Mesendoderm (in vitro differentiated cells): ENCODE measurements around the gene NEBL.

Source experiments
- DNase-seq: peaks from one replicate; pipeline ENCODE4 v3.0.0; 2013
- H2AK5ac ChIP-seq: 2 replicates; pipeline ENCODE4 v1.6.1; 2013; ENCODE audit warnings: low read length, inconsistent platforms
- H2BK120ac ChIP-seq: 2 replicates; pipeline ENCODE4 v1.6.1; 2013; ENCODE audit warnings: low read depth, mild to moderate bottlenecking, low read length, moderate library complexity, mixed read lengths
- H2BK15ac ChIP-seq: replicated peaks from 2 replicates; pipeline ENCODE4 v1.6.1; 2013; ENCODE audit warnings: low read depth, mild to moderate bottlenecking, moderate library complexity
- H2BK5ac ChIP-seq: 2 replicates; pipeline ENCODE4 v1.6.1; 2013; ENCODE audit warnings: low read length, inconsistent platforms
- H3K18ac ChIP-seq: 2 replicates; pipeline ENCODE4 v1.6.1; 2013; ENCODE audit warnings: mild to moderate bottlenecking, low read length, mixed read lengths
- H3K23ac ChIP-seq: one replicate; pipeline ENCODE4 v1.6.1; 2013; ENCODE audit warnings: low read length
- H3K27ac ChIP-seq: 2 replicates; pipeline ENCODE4 v1.5.1; 2013; ENCODE audit warnings: low read depth, mild to moderate bottlenecking, inconsistent platforms, low read length, moderate library complexity
- H3K27me3 ChIP-seq: 2 replicates; pipeline ENCODE4 v1.6.1; 2013; ENCODE audit warnings: low read length, control low read depth, mild to moderate bottlenecking, inconsistent platforms; ENCODE audit not compliant: insufficient read depth, poor library complexity
- H3K36me3 ChIP-seq: 2 replicates; pipeline ENCODE4 v1.6.1; 2013; ENCODE audit warnings: low read length, inconsistent platforms; ENCODE audit not compliant: control insufficient read depth, insufficient read depth
- H3K4ac ChIP-seq: one replicate; pipeline ENCODE4 v1.6.1; 2013; ENCODE audit warnings: low read depth, mild to moderate bottlenecking, low read length, moderate library complexity
- H3K4me1 ChIP-seq: 2 replicates; pipeline ENCODE4 v1.6.1; 2013; ENCODE audit warnings: low read depth, low read length, inconsistent platforms; ENCODE audit not compliant: control insufficient read depth
- H3K4me2 ChIP-seq: 2 replicates; pipeline ENCODE4 v1.6.1; 2013; ENCODE audit warnings: low read length
- H3K4me3 ChIP-seq: 2 replicates; pipeline ENCODE4 v1.5.1; 2013; ENCODE audit warnings: mild to moderate bottlenecking, low read length
- H3K56ac ChIP-seq: one replicate; pipeline ENCODE4 v1.6.1; 2013; ENCODE audit warnings: low read length
- H3K79me1 ChIP-seq: 2 replicates; pipeline ENCODE4 v1.6.1; 2013; ENCODE audit warnings: low read length, inconsistent platforms
- H3K79me2 ChIP-seq: 2 replicates; pipeline ENCODE4 v1.6.1; 2013; ENCODE audit warnings: mild to moderate bottlenecking, low read length; ENCODE audit not compliant: control insufficient read depth, insufficient read depth
- H3K9ac ChIP-seq: 2 replicates; pipeline ENCODE4 v1.6.1; 2013; ENCODE audit warnings: low read length, inconsistent platforms
- H4K5ac ChIP-seq: one replicate; pipeline ENCODE4 v1.6.1; 2013; ENCODE audit warnings: low read length
- H4K8ac ChIP-seq: one replicate; pipeline ENCODE4 v1.6.1; 2013; ENCODE audit warnings: low read depth, mild to moderate bottlenecking, control low read depth, low read length, moderate library complexity
- WGBS: extraction: QIAGEN DNeasy Blood & Tissue Kit; methylation state at CpG from one replicate; pipeline ENCODE4 v1.1.7; 2013; ENCODE audit warnings: low lambda C conversion rate, missing lambda C conversion rate; ENCODE audit not compliant: insufficient coverage; ENCODE audit errors: extremely low coverage; 5-methylcytosine and 5-hydroxymethylcytosine counted together

NEBL gene

GRCh38 chr10:20935931-20936330 lies 38.8 kb upstream of the NEBL start:
- no peak overlapping the region for H3K4ac ChIP-seq
- H3K79me1 ChIP-seq: no peaks in the 10 kb centered on the region
- no peak overlapping the region for H3K18ac ChIP-seq

GRCh38 chr10:20935301-20935700 lies 38.2 kb upstream of the NEBL start:
- Histone ChIP-seq H4K8ac (no peak overlapping the region), H3K79me2 (no peaks in the 10 kb centered on the region), H3K27me3 (no peaks in the 10 kb centered on the region), H3K4ac (no peak overlapping the region), H2BK5ac (no peak overlapping the region), H3K9ac (no peak overlapping the region), H3K4me1 (no peaks in the 10 kb centered on the region), H2AK5ac (no peak overlapping the region), H4K5ac (no peak overlapping the region), H3K36me3 (no peaks in the 10 kb centered on the region), H3K18ac (no peak overlapping the region), H3K4me2 (no peak overlapping the region), H3K27ac (no peak overlapping the region), H3K79me1 (no peaks in the 10 kb centered on the region), H2BK15ac (no peak overlapping the region), H3K4me3 (no peak overlapping the region), H2BK120ac (no peak overlapping the region), H3K56ac (no peak overlapping the region), H3K23ac (no peak overlapping the region)
- no peak for DNase-seq
- no CpG with 5 or more reads among the region's 8 CpGs for WGBS

More at GRCh38 chr10:20935931-20936330, 38.8 kb upstream of the NEBL start:
- Histone ChIP-seq H2BK120ac (no peak overlapping the region), H2BK5ac (no peak overlapping the region), H3K9ac (no peak overlapping the region), H2AK5ac (no peak overlapping the region), H3K4me2 (no peak overlapping the region), H3K56ac (no peak overlapping the region), H3K4me3 (no peak overlapping the region), H2BK15ac (no peak overlapping the region), H3K27ac (no peak overlapping the region), H3K4me1 (no peaks in the 10 kb centered on the region), H4K8ac (no peak overlapping the region), H3K27me3 (no peaks in the 10 kb centered on the region), H3K36me3 (no peaks in the 10 kb centered on the region), H3K23ac (no peak overlapping the region), H4K5ac (no peak overlapping the region), H3K79me2 (no peaks in the 10 kb centered on the region)
- no CpG with 5 or more reads among the region's 2 CpGs for WGBS
- DNase-seq: no peak

- DNase-seq: no peak
- Histone ChIP-seq H2BK120ac (no peak overlapping the region), H2AK5ac (no peak overlapping the region), H3K4me2 (no peak overlapping the region), H3K79me2 (no peaks in the 10 kb centered on the region), H3K4me3 (no peak overlapping the region), H3K27me3 (no peaks in the 10 kb centered on the region), H4K8ac (no peak overlapping the region), H3K79me1 (no peaks in the 10 kb centered on the region), H2BK5ac (no peak overlapping the region), H3K56ac (no peak overlapping the region), H3K4me1 (no peaks in the 10 kb centered on the region), H3K23ac (no peak overlapping the region), H2BK15ac (no peak overlapping the region), H4K5ac (no peak overlapping the region), H3K4ac (no peak overlapping the region), H3K9ac (no peak overlapping the region), H3K36me3 (no peaks in the 10 kb centered on the region), H3K27ac (no peak overlapping the region), H3K18ac (no peak overlapping the region)
- no CpG with 5 or more reads among the region's 2 CpGs for WGBS
Measured at GRCh38 chr10:20933705-20934104, 36.6 kb upstream of the NEBL start.

GRCh38 chr10:20932606-20933126 lies 35.6 kb upstream of the NEBL start:
- Histone ChIP-seq H3K79me1 (no peaks in the 10 kb centered on the region), H3K56ac (no peak overlapping the region), H3K36me3 (no peaks in the 10 kb centered on the region), H2BK120ac (no peak overlapping the region), H4K8ac (no peak overlapping the region), H3K9ac (no peak overlapping the region), H3K27me3 (no peaks in the 10 kb centered on the region), H2AK5ac (no peak overlapping the region), H3K4ac (no peak overlapping the region), H3K79me2 (no peaks in the 10 kb centered on the region), H2BK5ac (no peak overlapping the region), H3K4me3 (no peak overlapping the region), H3K4me1 (no peaks in the 10 kb centered on the region), H3K18ac (no peak overlapping the region), H3K23ac (no peak overlapping the region), H4K5ac (no peak overlapping the region), H3K4me2 (no peak overlapping the region), H2BK15ac (no peak overlapping the region), H3K27ac (no peak overlapping the region)
- 100% methylated on average over 1 of the region's 5 CpGs for WGBS
- DNase-seq: no peak

- no peak overlapping the region for H3K4me3 ChIP-seq
- no peak overlapping the region for H3K27ac ChIP-seq
- no peak overlapping the region for H2BK120ac ChIP-seq
- no peak overlapping the region for H3K18ac ChIP-seq
- no peaks in the 10 kb centered on the region for H3K4me1 ChIP-seq
- H3K23ac ChIP-seq: no peak overlapping the region
- H3K27me3 ChIP-seq: no peaks in the 10 kb centered on the region
- no peak overlapping the region for H3K9ac ChIP-seq
- DNase-seq: no peak
- no peak overlapping the region for H4K8ac ChIP-seq
- WGBS: no CpG with 5 or more reads among the region's 8 CpGs
- H3K56ac ChIP-seq: no peak overlapping the region
- H2BK5ac ChIP-seq: no peak overlapping the region
- H3K4ac ChIP-seq: no peak overlapping the region
- H3K4me2 ChIP-seq: no peak overlapping the region
- no peaks in the 10 kb centered on the region for H3K79me1 ChIP-seq
- H4K5ac ChIP-seq: no peak overlapping the region
- no peak overlapping the region for H2AK5ac ChIP-seq
- H3K79me2 ChIP-seq: no peaks in the 10 kb centered on the region
- H2BK15ac ChIP-seq: no peak overlapping the region
- no peaks in the 10 kb centered on the region for H3K36me3 ChIP-seq
Measured at GRCh38 chr10:20931156-20931795, 34.2 kb upstream of the NEBL start.

- Histone ChIP-seq H3K9ac (no peak overlapping the region), H3K56ac (no peak overlapping the region), H3K18ac (no peak overlapping the region), H3K27me3 (no peaks in the 10 kb centered on the region), H2BK15ac (no peak overlapping the region), H3K23ac (no peak overlapping the region), H4K8ac (no peak overlapping the region), H3K79me1 (no peaks in the 10 kb centered on the region), H3K79me2 (no peaks in the 10 kb centered on the region), H2AK5ac (no peak overlapping the region), H3K4me3 (no peak overlapping the region), H3K4me1 (no peaks in the 10 kb centered on the region), H2BK120ac (no peak overlapping the region), H3K36me3 (no peaks in the 10 kb centered on the region), H3K4me2 (no peak overlapping the region), H2BK5ac (no peak overlapping the region), H3K4ac (no peak overlapping the region), H4K5ac (no peak overlapping the region), H3K27ac (no peak overlapping the region)
- DNase-seq: no peak
- no CpG with 5 or more reads among the region's 2 CpGs for WGBS
Measured at GRCh38 chr10:20927456-20927855, 30.3 kb upstream of the NEBL start.
